B cell (primary cell): ENCODE measurements around the gene DDHD1. TPM values are rescaled to one million over a fixed set of nuclear protein-coding genes. Genes with fewer than 3 reads are reported as not detected.

Experiments
- ATAC-seq: fragments of 200-7000 bp; cut with Tn5 transposase; one replicate; pipeline ENCODE4 v1.10.0; 2021; ENCODE audit warnings: low read depth, mild to moderate bottlenecking, moderate number of reproducible peaks, moderate library complexity
- CTCF ChIA-PET: fragments of 350-600 bp; sonication (Branson Sonifier 250); formaldehyde crosslinking; loops from one replicate; lab custom pipeline; 2021; ENCODE audit warnings: antibody characterized with exemption, inconsistent platforms; lab: Charles Lee
- POLR2A ChIA-PET: fragments of 350-600 bp; sonication (Branson Sonifier 250); formaldehyde crosslinking; loops from one replicate; lab custom pipeline; 2021; ENCODE audit warnings: antibody characterized with exemption; lab: Charles Lee
- DNase-seq: peaks from one replicate; pipeline ENCODE4 v3.0.0; 2013
- H2AFZ ChIP-seq: 2 replicates; pipeline ENCODE4 v1.6.1; 2012; ENCODE audit warnings: mild to moderate bottlenecking, low read depth, low read length; ENCODE audit not compliant: insufficient read depth, poor library complexity, severe bottlenecking
- H3K27ac ChIP-seq, 2 donors: 1 replicate in 1 of 2; 2 replicates in 1 of 2; pipeline ENCODE4 v1.5.1; 2012 to 2013; ENCODE audit warnings: low read length in 2 of 2, mild to moderate bottlenecking in 2 of 2, moderate library complexity in 1 of 2
- H3K27me3 ChIP-seq, 4 experiments: fragments of 200-600 bp in 1 of 4; sonication (generic) in 1 of 4; replicated peaks in 1 of 4; 1 replicate in 2 of 4; 2 replicates in 2 of 4; pipeline versions ENCODE4 v1.6.1 to v1.7.0; 2013 to 2016; ENCODE audit warnings: low read length in 3 of 4, mild to moderate bottlenecking in 2 of 4, mixed read lengths in 1 of 4, moderate library complexity in 1 of 4; ENCODE audit not compliant: insufficient read depth in 4 of 4, control insufficient read depth in 3 of 4; ENCODE audit errors: control extremely low read depth in 1 of 4
- H3K36me3 ChIP-seq, 2 experiments: replicated peaks in 1 of 2; 1 replicate in 1 of 2; 2 replicates in 1 of 2; pipeline versions ENCODE4 v1.6.1 to v1.7.1; 2013; ENCODE audit warnings: low read length in 1 of 2; ENCODE audit not compliant: insufficient read depth in 2 of 2, control insufficient read depth in 1 of 2; ENCODE audit errors: control extremely low read depth in 1 of 2, extremely low read depth in 1 of 2
- H3K4me1 ChIP-seq, 2 donors: fragments of 200-600 bp in 1 of 2; sonication (generic) in 1 of 2; 1 replicate in 1 of 2; 2 replicates in 1 of 2; pipeline versions ENCODE4 v1.5.1 to v1.6.1; 2013 to 2017; ENCODE audit warnings: low read length in 2 of 2; ENCODE audit not compliant: control insufficient read depth in 2 of 2, insufficient read depth in 2 of 2
- H3K4me2 ChIP-seq: replicated peaks from 2 replicates; pipeline ENCODE3; 2012; ENCODE audit warnings: mild to moderate bottlenecking, low read depth, low read length; ENCODE audit not compliant: poor library complexity, severe bottlenecking
- H3K4me3 ChIP-seq, 5 experiments: fragments of 200-600 bp in 1 of 5; sonication (generic) in 1 of 5; 1 replicate in 3 of 5; 2 replicates in 2 of 5; pipeline versions ENCODE4 v1.5.1 to v1.7.0; 2011 to 2016; ENCODE audit warnings: low read length in 4 of 5, mild to moderate bottlenecking in 4 of 5, low read depth in 2 of 5, control low read depth in 1 of 5, moderate library complexity in 1 of 5; ENCODE audit not compliant: insufficient read depth in 1 of 5; ENCODE audit errors: control extremely low read depth in 1 of 5, extremely low read depth in 1 of 5
- H3K79me2 ChIP-seq: fragments of 200-600 bp; sonication (generic); one replicate; pipeline ENCODE4 v1.6.0; 2016; ENCODE audit warnings: low read length; ENCODE audit not compliant: control insufficient read depth, insufficient read depth
- H3K9ac ChIP-seq: fragments of 200-600 bp; sonication (generic); 2 replicates; pipeline ENCODE4 v1.6.1; 2017; ENCODE audit warnings: mild to moderate bottlenecking, low read length, moderate library complexity
- H3K9me3 ChIP-seq, 3 donors: one replicate each; pipeline versions ENCODE4 v1.6.1 to v1.7.1; 2013; ENCODE audit warnings: low read length in 2 of 3; ENCODE audit not compliant: control insufficient read depth in 2 of 3, insufficient read depth in 1 of 3; ENCODE audit errors: control extremely low read depth in 1 of 3
- H4K20me1 ChIP-seq: 2 replicates; pipeline ENCODE4 v1.6.0; 2012; ENCODE audit warnings: mild to moderate bottlenecking, low read length; ENCODE audit not compliant: insufficient read depth, control insufficient read depth, poor library complexity, severe bottlenecking
- H3K27ac Mint-ChIP-seq: one replicate; pipeline ENCODE4 v1.8.0; 2021; ENCODE audit warnings: mixed read lengths
- H3K27me3 Mint-ChIP-seq: one replicate; pipeline ENCODE4 v1.8.0; 2021; ENCODE audit warnings: mixed read lengths
- H3K4me1 Mint-ChIP-seq: one replicate; pipeline ENCODE4 v1.8.0; 2021; ENCODE audit warnings: mixed read lengths
- H3K4me3 Mint-ChIP-seq: one replicate; pipeline ENCODE4 v1.8.0; 2021; ENCODE audit warnings: mixed read lengths
- H3K9me3 Mint-ChIP-seq: one replicate; pipeline ENCODE4 v1.8.0; 2022; ENCODE audit warnings: mixed read lengths; ENCODE audit not compliant: insufficient read depth
- CTCF ChIP-seq: fragments of 200-600 bp; IDR thresholded peaks from one replicate; pipeline ENCODE4 v1.8.0; 2022; ENCODE audit warnings: antibody characterized with exemption, mild to moderate bottlenecking
- EZH2 ChIP-seq: IDR thresholded peaks from 2 replicates; pipeline ENCODE4 v1.6.1; 2012; ENCODE audit warnings: borderline replicate concordance, low read depth, mild to moderate bottlenecking, moderate library complexity, low read length; ENCODE audit not compliant: insufficient read depth, poor library complexity, severe bottlenecking
- WGBS: methylation state at CpG from one replicate; pipeline ENCODE4 v1.1.5; 2013; ENCODE audit warnings: missing lambda C conversion rate; ENCODE audit not compliant: insufficient coverage; 5-methylcytosine and 5-hydroxymethylcytosine counted together
- intact Hi-C: fragments of 100-400 bp; cut with micrococcal nuclease; formaldehyde crosslinking; loops from one replicate; pipeline ENCODE4 v1.10.0; 2022
- polyA plus RNA-seq: library from polyadenylated mRNA; depleted of rRNA; stranded (reverse); fragments of >200 nt; gene quantifications from 2 replicates; pipeline ENCODE4 v1.2.3, GENCODE V29; 2012
- total RNA-seq, 2 donors: library from RNA; stranded (reverse); fragments of 120-200 nt in 1 of 2; gene quantifications; 1 replicate in 1 of 2; 2 replicates in 1 of 2; pipeline versions ENCODE4 v1.2.3 to v1.2.4, GENCODE V29; 2013 to 2022

The DDHD1 gene
- total and polyA plus RNA-seq, 2 donors (not counting 1 experiment from before 2014, with no cell fraction given) = 7.1 to 75.4 TPM

GRCh38 chr14:53128303-53129028 is 24.7 kb downstream of the DDHD1 start:
- ATAC-seq = no peak
- peak overlapping the region; percentile 81 for H3K4me3 Mint-ChIP-seq
- intact Hi-C loops = no loop called here
- H3K4me2 ChIP-seq = peak overlapping the region; percentile 69
- peak overlapping the region; percentile 83 to 91 for H3K27ac ChIP-seq
- TF ChIP-seq CTCF = no peak
- TF ChIP-seq EZH2 = no peak
- no peaks in the 10 kb centered on the region for H3K9me3 Mint-ChIP-seq
- no peak overlapping the region for H2AFZ ChIP-seq
- no CpG with 5 or more reads among the region's 2 CpGs for WGBS
- H3K27me3 ChIP-seq = no peaks in the 10 kb centered on the region
- no peaks in the 10 kb centered on the region for H3K9me3 ChIP-seq
- peaks cover 93% of the 10 kb centered on the region for H3K79me2 ChIP-seq
- H4K20me1 ChIP-seq = no peaks in the 10 kb centered on the region
- peak; percentile 27 for DNase-seq
- peak overlapping the region; percentile 78 for H3K27ac Mint-ChIP-seq
- peaks cover 10% of the 10 kb centered on the region for H3K4me1 Mint-ChIP-seq
- H3K4me3 ChIP-seq = no peak overlapping the region
- POLR2A ChIA-PET = no interaction called here
- H3K4me1 ChIP-seq = peaks cover 18 to 23% of the 10 kb centered on the region in 2 donors
- no peak overlapping the region for H3K9ac ChIP-seq
- H3K27me3 Mint-ChIP-seq = no peaks in the 10 kb centered on the region
- CTCF ChIA-PET = no interaction called here
- H3K36me3 ChIP-seq = no peaks in the 10 kb centered on the region

GRCh38 chr14:53127832-53128231 is 25.3 kb downstream of the DDHD1 start:
- H3K9me3 Mint-ChIP-seq = no peaks in the 10 kb centered on the region
- 38% methylated on average over 2 of the region's 7 CpGs for WGBS
- CTCF ChIA-PET = interaction anchor here (1.8 kb wide), 1 partner anchor 25 kb away, joined by 7 read pairs; the partner anchor contains the start of gene DDHD1
- H3K27me3 Mint-ChIP-seq = no peaks in the 10 kb centered on the region
- no peaks in the 10 kb centered on the region for H4K20me1 ChIP-seq
- intact Hi-C loops = loop anchor here (2.0 kb wide), 2 partner anchors 19 to 25 kb away; partner anchors contain the start of gene DDHD1
- H3K27ac ChIP-seq = peak overlapping the region; percentile 83 to 91
- DNase-seq (peak; percentile 44), ATAC-seq (peak; percentile 33)
- H3K9me3 ChIP-seq = no peaks in the 10 kb centered on the region
- H3K4me1 ChIP-seq = peaks cover 18 to 23% of the 10 kb centered on the region in 2 donors
- H3K79me2 ChIP-seq = peaks cover 93% of the 10 kb centered on the region
- no peak for TF ChIP-seq CTCF
- no peak for TF ChIP-seq EZH2
- H3K27me3 ChIP-seq = no peaks in the 10 kb centered on the region
- H3K9ac ChIP-seq = peak overlapping the region; percentile 50
- POLR2A ChIA-PET = no interaction called here
- H3K4me1 Mint-ChIP-seq = peaks cover 11% of the 10 kb centered on the region
- no peak overlapping the region for H2AFZ ChIP-seq
- no peaks in the 10 kb centered on the region for H3K36me3 ChIP-seq
- H3K4me3 ChIP-seq = peak overlapping the region in 1 of 5 experiments; percentile 35
- H3K4me2 ChIP-seq = peak overlapping the region; percentile 69
- peak overlapping the region; percentile 81 for H3K4me3 Mint-ChIP-seq
- H3K27ac Mint-ChIP-seq = peak overlapping the region; percentile 78
